GM10248 (cell line): Measurements from ENCODE around the gene TAC3.

Experiments
- CTCF ChIA-PET: fragments of 300-600 bp; sonication (Branson Sonifier 250); formaldehyde crosslinking; extraction: SDS; loops from one replicate; lab custom pipeline; 2021; ENCODE audit warnings: antibody characterized with exemption; lab: Yijun Ruan, JAX
- POLR2A ChIA-PET: fragments of 350-650 bp; sonication (Branson Sonifier 250); formaldehyde crosslinking; extraction: SDS; loops from one replicate; lab custom pipeline; 2020; ENCODE audit warnings: antibody characterized with exemption; lab: Yijun Ruan, JAX
- DNase-seq: peaks from one replicate; pipeline ENCODE4 v3.0.0; 2012; ENCODE audit errors: extremely low spot score
- TF ChIP-seq, protein P1 (sequence below): IDR thresholded peaks from 2 replicates; pipeline ENCODE4 v1.5.1; 2012; ENCODE audit warnings: mild to moderate bottlenecking, low read depth; ENCODE audit errors: extremely low read depth, missing control alignments, control extremely low read depth

Gene TAC3

DNA sequence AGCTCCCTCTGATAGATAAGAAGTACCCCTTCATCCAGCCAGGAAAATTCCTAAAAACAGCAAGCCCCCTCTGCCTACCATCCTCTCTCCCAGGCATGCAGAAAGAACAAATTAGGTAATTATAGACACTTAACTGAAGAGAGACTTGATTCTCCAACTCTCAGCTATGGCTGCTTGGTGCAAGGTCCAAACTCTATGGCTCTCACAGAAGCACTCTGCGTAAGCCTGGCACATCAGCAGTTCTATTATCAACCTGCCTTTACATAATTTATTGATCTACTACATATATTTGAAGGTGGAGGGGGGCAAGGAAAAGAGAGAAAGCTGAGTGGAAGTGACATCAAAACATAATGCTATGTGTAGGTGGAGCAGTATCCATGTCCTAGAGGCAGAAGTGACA lies 34.7 kb upstream of the TAC3 start:
- TF ChIP-seq, protein P1, sequence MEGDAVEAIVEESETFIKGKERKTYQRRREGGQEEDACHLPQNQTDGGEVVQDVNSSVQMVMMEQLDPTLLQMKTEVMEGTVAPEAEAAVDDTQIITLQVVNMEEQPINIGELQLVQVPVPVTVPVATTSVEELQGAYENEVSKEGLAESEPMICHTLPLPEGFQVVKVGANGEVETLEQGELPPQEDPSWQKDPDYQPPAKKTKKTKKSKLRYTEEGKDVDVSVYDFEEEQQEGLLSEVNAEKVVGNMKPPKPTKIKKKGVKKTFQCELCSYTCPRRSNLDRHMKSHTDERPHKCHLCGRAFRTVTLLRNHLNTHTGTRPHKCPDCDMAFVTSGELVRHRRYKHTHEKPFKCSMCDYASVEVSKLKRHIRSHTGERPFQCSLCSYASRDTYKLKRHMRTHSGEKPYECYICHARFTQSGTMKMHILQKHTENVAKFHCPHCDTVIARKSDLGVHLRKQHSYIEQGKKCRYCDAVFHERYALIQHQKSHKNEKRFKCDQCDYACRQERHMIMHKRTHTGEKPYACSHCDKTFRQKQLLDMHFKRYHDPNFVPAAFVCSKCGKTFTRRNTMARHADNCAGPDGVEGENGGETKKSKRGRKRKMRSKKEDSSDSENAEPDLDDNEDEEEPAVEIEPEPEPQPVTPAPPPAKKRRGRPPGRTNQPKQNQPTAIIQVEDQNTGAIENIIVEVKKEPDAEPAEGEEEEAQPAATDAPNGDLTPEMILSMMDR: no peak
- CTCF ChIA-PET: interaction anchor here (1.1 to 7.3 kb wide), 9 partner anchors 10 to 61 kb away, joined by 3 to 64 read pairs (median 7); partner anchors contain the start of gene STAT6
- DNase-seq: no peak
- POLR2A ChIA-PET: no interaction called here

DNA sequence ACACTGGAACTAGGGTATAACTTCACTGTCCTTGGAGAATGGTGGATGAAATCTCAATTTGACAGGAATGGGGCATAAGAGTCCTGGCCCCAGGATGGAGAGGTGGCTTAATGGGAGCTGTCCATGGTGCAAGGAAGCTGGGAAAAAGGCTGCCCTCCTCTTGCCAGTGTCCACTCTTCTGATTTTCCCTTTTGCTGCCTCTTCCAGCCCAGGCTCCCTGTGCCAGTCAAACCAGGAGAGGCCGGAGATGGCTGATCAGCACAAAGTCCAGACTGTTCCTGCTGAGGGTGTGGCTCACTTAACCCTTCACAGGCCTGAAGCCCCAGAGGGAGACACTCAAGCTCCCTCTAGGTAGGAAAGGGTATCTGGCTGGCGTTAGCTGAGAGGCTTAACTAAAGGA lies 33.6 kb upstream of the TAC3 start, which contains the start of gene MYO1A:
TSS of gene MYO1A (minus strand) at position 240 of the 400 bp plus-strand sequence. CDS start 1,806 bp downstream, outside the sequence.
- POLR2A ChIA-PET: interaction anchor here (0.6 kb wide), 1 partner anchor 593 kb away, joined by 4 read pairs; no protein-coding TSS in a partner anchor
- TF ChIP-seq, protein P1: no peak
- CTCF ChIA-PET: interaction anchor here (1.1 to 7.3 kb wide), 8 partner anchors 9 to 49 kb away, joined by 3 to 64 read pairs (median 6); no protein-coding TSS in a partner anchor
- no peak for DNase-seq

DNA sequence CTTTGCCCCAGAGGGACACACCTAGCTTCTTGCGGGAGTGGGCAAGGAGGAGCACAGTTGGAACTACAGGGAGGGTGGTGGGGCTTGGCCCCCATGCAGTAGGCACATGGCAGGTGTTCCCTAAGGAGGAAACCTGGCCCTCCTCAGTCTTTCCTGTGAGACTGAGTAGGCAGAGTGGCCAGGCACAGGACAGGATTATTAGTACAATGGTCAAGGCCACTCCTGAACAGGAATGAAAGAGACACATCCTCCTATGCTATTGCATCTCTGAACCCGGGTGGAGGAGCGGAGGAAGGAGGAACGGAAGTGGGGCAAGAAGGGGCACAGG lies 32.8 kb upstream of the TAC3 start:
- TF ChIP-seq, protein P1: no peak
- POLR2A ChIA-PET: interaction anchor here (0.6 kb wide), 1 partner anchor 594 kb away, joined by 4 read pairs; no protein-coding TSS in a partner anchor
- CTCF ChIA-PET: interaction anchor here (1.2 to 7.3 kb wide), 7 partner anchors 8 to 40 kb away, joined by 4 to 64 read pairs (median 7); no protein-coding TSS in a partner anchor
- DNase-seq: no peak

DNA sequence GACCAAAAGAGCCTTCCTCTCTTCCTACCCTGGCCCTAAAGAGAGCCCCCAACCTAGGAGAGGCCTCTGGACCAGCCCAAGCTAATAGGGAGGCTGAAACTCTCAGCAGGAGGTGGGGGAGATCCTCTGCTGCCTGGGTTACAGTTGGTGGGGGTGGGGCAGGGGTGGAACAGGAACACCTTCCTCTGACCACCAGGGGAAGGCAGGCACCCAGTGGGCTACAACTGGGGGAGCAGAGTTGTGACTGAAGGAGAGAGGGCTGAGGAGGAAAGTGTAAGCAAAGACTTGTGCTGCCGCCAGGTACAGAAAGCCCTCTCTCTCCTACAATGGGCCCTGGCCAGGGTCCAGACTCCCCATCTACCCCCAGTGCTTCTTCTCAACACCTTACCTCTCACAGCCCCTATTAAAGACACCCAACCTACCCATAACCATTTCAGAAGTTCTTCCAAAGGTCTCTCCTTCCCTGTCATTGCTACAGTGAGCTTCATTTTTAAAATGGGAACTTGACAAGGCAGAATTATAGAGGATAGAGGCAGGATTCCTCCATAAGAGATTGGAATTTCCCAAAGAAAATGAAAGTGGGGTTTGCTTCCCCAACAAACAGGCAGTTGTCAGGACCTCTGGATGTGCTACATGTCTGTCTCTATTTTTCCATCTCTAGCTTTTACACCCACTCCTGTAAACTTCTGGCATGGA lies 32.2 kb upstream of the TAC3 start:
- TF ChIP-seq, protein P1: no peak
- ChIA-PET CTCF (interaction anchor here (1.2 to 7.3 kb wide), 10 partner anchors 8 to 76 kb away, joined by 3 to 64 read pairs (median 6); no protein-coding TSS in a partner anchor), POLR2A (no interaction called here)
- DNase-seq: no peak

DNA sequence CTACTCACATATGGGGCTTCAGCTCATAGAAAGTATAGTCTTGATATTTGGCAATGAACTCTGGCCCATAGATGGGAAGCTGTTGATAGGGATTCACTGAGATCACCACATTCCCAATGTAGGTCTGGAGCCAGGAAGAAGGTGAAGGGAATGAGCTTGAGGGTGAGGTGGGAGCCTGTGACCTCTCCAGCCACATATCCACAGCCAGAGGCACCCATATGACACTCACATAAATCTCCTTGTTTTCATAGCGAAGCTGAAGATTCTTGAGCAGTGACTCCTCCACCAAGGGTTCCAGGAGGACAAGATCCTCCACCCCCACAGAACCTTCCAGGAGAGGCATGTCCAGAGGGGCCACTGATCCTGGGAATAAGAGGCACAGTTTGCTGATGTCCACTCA lies 31.7 kb upstream of the TAC3 start:
- ChIA-PET POLR2A (no interaction called here), CTCF (interaction anchor here (0.8 to 7.3 kb wide), 8 partner anchors 8 to 77 kb away, joined by 3 to 64 read pairs (median 6); no protein-coding TSS in a partner anchor)
- TF ChIP-seq, protein P1: no peak
- DNase-seq: no peak

DNA sequence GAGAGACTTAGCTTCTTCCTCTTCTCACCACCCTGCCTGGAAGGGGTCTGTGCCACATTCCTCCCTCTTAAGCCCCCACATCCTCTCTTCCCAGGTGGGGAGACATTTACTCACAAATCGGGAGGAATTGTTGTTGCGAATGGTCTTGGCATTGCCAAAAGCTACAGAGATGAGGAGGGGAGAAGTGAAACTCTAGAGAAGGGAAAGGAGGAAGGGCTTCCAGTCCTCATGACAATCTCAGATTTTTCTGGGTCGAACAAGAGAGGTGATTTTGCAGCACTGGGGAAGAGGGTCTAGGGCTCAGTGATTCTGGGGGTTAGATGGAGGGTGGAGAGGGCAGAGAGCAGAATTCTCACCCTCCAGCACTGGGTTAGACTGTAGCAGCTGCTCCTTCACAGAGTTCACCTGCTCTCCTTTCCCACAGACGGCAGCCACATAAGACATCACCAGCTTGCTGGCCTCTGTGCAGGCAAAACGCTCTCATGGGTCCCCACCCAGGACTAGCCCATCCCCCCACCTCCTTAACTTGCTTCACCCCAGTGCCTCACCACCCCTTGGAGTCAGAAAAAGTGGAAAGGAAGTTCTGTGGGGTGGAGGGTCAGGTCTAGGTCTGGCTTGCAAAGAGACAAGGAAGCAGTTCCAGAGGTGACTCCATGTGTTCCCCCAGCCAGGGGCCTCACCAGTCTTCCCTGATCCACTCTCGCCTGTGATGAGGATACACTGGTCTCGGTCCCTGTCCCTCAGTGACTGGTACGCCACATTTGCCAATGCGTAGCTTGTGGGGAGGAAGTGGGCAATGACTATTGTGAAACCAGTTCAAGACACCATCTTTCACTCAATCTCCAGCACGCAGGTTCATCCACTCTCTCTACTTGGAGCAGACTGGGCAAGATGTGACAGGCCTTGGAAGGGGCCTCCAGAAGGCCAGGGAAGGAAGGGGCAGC lies 30.9 kb upstream of the TAC3 start:
- no peak for DNase-seq
- POLR2A ChIA-PET: no interaction called here
- CTCF ChIA-PET: interaction anchor here (0.8 to 7.3 kb wide), 12 partner anchors 9 to 77 kb away, joined by 3 to 64 read pairs (median 6); partner anchors contain the start of gene STAT6
- TF ChIP-seq, protein P1: no peak
